Hepatocyte (in vitro differentiated cells): ENCODE data around the gene FAM168B.

Experiments used
- CTCF ChIP-seq: fragments of 200-600 bp; sonication (generic); IDR thresholded peaks from 2 replicates; pipeline ENCODE4 v1.5.1; 2016; ENCODE audit warnings: antibody characterized with exemption, mild to moderate bottlenecking; ENCODE audit not compliant: poor library complexity
- EZH2phosphoT487 ChIP-seq: fragments of 200-600 bp; sonication (generic); IDR thresholded peaks from one replicate; pipeline ENCODE4 v1.6.1; 2018; ENCODE audit warnings: antibody characterized with exemption, mild to moderate bottlenecking, low read depth, moderate library complexity; ENCODE audit not compliant: unreplicated experiment, severe bottlenecking

- no peak for TF ChIP-seq EZH2phosphoT487
- no peak for TF ChIP-seq CTCF
Measured at GRCh38 chr2:131030478-131030971, 62.7 kb downstream of the FAM168B start.
